ENCODE data around the gene ZBTB16. TPM values are rescaled to one million over a fixed set of nuclear protein-coding genes. Genes with fewer than 3 reads are reported as not detected.

Gene ZBTB16
- polyA plus RNA-seq, 1 donor (not counting 4 experiments of a cell fraction or from before 2014, with no cell fraction given) = 0.18 TPM

GRCh38 chr11:114134870-114135269 is 75.4 kb downstream of the ZBTB16 start:
- dilution Hi-C loops (cut with MboI; ENCODE audit: extremely low pct_ligation_motif_present, low sequenced_read_pairs) = no loop called here
- no peak for FAIRE-seq

GRCh38 chr11:114135737-114136151 is 76.2 kb downstream of the ZBTB16 start:
- Histone ChIP-seq H3K36me3 (ENCODE audit: control insufficient read depth in 2 of 2, extremely low read depth in 1 of 2, insufficient read depth in 2 of 2, low read length in 2 of 2) (no peaks in the 10 kb centered on the region), H3K4me3 (ENCODE audit: control insufficient read depth in 2 of 3, extremely low read depth in 1 of 3, insufficient read depth in 2 of 3, low read depth in 1 of 3, low read length in 3 of 3) (no peak overlapping the region), H4K20me1 (ENCODE audit: control insufficient read depth, extremely low read depth, insufficient read depth, low read length) (no peaks in the 10 kb centered on the region), H3K27ac (ENCODE audit: control insufficient read depth, insufficient read depth, low read length) (no peak overlapping the region), H3K9ac (ENCODE audit: control insufficient read depth, extremely low read depth, insufficient read depth, low read length) (no peak overlapping the region), H3K79me2 (ENCODE audit: control insufficient read depth, insufficient read depth, low read length) (no peaks in the 10 kb centered on the region), H3K4me1 (ENCODE audit: control insufficient read depth, extremely low read depth, insufficient read depth, low read length) (no peaks in the 10 kb centered on the region), H3K27me3 (ENCODE audit: control insufficient read depth, extremely low read depth, insufficient read depth, low read length) (peaks cover 30% of the 10 kb centered on the region), H3K9me1 (ENCODE audit: control insufficient read depth, extremely low read depth, insufficient read depth, low read length) (no peaks in the 10 kb centered on the region), H2AFZ (ENCODE audit: control insufficient read depth, low read length) (no peak overlapping the region), H3K9me3 (ENCODE audit: control insufficient read depth, low read depth, low read length) (no peaks in the 10 kb centered on the region), H3K4me2 (ENCODE audit: control insufficient read depth, extremely low read depth, insufficient read depth, low read depth, low read length) (no peak overlapping the region)
- dilution Hi-C loops (cut with MboI; ENCODE audit: extremely low pct_ligation_motif_present, low sequenced_read_pairs) = no loop called here
- FAIRE-seq (no peak), DNase-seq (ENCODE audit: low read depth, low spot score) (no peak)
- no peak for TF ChIP-seq EZH2 (IDR thresholded peaks at IDR 0.05; ENCODE audit: low read length)
- TF ChIP-seq CTCF (optimal IDR thresholded peaks at IDR 0.05 in 1 of 3, IDR thresholded peaks at IDR 0.05 in 1 of 3, conservative IDR thresholded peaks at IDR 0.05 in 1 of 3; ENCODE audit: extremely low read depth in 1 of 3, insufficient read depth in 2 of 3, low read length in 3 of 3) = no peak

More at GRCh38 chr11:114134870-114135269, 75.4 kb downstream of the ZBTB16 start:
- Histone ChIP-seq H3K79me2 (ENCODE audit: control insufficient read depth, insufficient read depth, low read length) (no peaks in the 10 kb centered on the region), H3K4me3 (ENCODE audit: control insufficient read depth in 2 of 3, extremely low read depth in 1 of 3, insufficient read depth in 2 of 3, low read depth in 1 of 3, low read length in 3 of 3) (no peak overlapping the region), H3K4me2 (ENCODE audit: control insufficient read depth, extremely low read depth, insufficient read depth, low read depth, low read length) (no peak overlapping the region), H3K9ac (ENCODE audit: control insufficient read depth, extremely low read depth, insufficient read depth, low read length) (no peak overlapping the region), H3K27me3 (ENCODE audit: control insufficient read depth, extremely low read depth, insufficient read depth, low read length) (peaks cover 22% of the 10 kb centered on the region), H2AFZ (ENCODE audit: control insufficient read depth, low read length) (no peak overlapping the region), H3K36me3 (ENCODE audit: control insufficient read depth in 2 of 2, extremely low read depth in 1 of 2, insufficient read depth in 2 of 2, low read length in 2 of 2) (no peaks in the 10 kb centered on the region), H3K27ac (ENCODE audit: control insufficient read depth, insufficient read depth, low read length) (no peak overlapping the region), H3K9me3 (ENCODE audit: control insufficient read depth, low read depth, low read length) (no peaks in the 10 kb centered on the region), H3K9me1 (ENCODE audit: control insufficient read depth, extremely low read depth, insufficient read depth, low read length) (no peaks in the 10 kb centered on the region), H3K4me1 (ENCODE audit: control insufficient read depth, extremely low read depth, insufficient read depth, low read length) (no peaks in the 10 kb centered on the region), H4K20me1 (ENCODE audit: control insufficient read depth, extremely low read depth, insufficient read depth, low read length) (no peaks in the 10 kb centered on the region)
- TF ChIP-seq CTCF (optimal IDR thresholded peaks at IDR 0.05 in 1 of 3, IDR thresholded peaks at IDR 0.05 in 1 of 3, conservative IDR thresholded peaks at IDR 0.05 in 1 of 3; ENCODE audit: extremely low read depth in 1 of 3, insufficient read depth in 2 of 3, low read length in 3 of 3) = no peak
- no peak for TF ChIP-seq EZH2 (IDR thresholded peaks at IDR 0.05; ENCODE audit: low read length)
- no peak for DNase-seq (ENCODE audit: low read depth, low spot score)
